Measurements from ENCODE around the gene GDPD4.

The GDPD4 gene

GRCh38 chr11:77191823-77192495, 109.5 kb downstream of the GDPD4 start:
- peak in 6 of 56 donors; percentile 13 to 41 (median 26) for DNase-seq

- DNase-seq, result peak in 12 of 56 donors; percentile 7 to 36 (median 22)
Observed at GRCh38 chr11:77191429-77191822, 110.1 kb downstream of the GDPD4 start.

- no peak for DNase-seq
Observed at GRCh38 chr11:77190331-77191075, 111.0 kb downstream of the GDPD4 start.

GRCh38 chr11:77189588-77190210, 111.8 kb downstream of the GDPD4 start:
- DNase-seq, result no peak

GRCh38 chr11:77188633-77189491, 112.6 kb downstream of the GDPD4 start:
- no peak for DNase-seq

GRCh38 chr11:77187776-77188632, 113.5 kb downstream of the GDPD4 start:
- peak in 52 of 56 donors; percentile 8 to 90 (median 54) for DNase-seq

- no peak for DNase-seq
Observed at GRCh38 chr11:77187111-77187750, 114.3 kb downstream of the GDPD4 start.

GRCh38 chr11:77186302-77186701, 115.2 kb downstream of the GDPD4 start:
- DNase-seq, result no peak

GRCh38 chr11:77184136-77184860, 117.2 kb downstream of the GDPD4 start:
- no peak for DNase-seq

GRCh38 chr11:77183431-77183984, 118.0 kb downstream of the GDPD4 start:
- DNase-seq, result peak in 40 of 56 donors; percentile 4 to 76 (median 38)

GRCh38 chr11:77182542-77183430, 118.7 kb downstream of the GDPD4 start:
- no peak for DNase-seq

- no peak for DNase-seq
Observed at GRCh38 chr11:77181799-77182541, 119.5 kb downstream of the GDPD4 start.

- DNase-seq, result no peak
Observed at GRCh38 chr11:77181226-77181625, 120.3 kb downstream of the GDPD4 start.

- DNase-seq, result no peak
Observed at GRCh38 chr11:77180346-77180745, 121.1 kb downstream of the GDPD4 start.

- DNase-seq, result no peak
Observed at GRCh38 chr11:77179681-77180080, 121.8 kb downstream of the GDPD4 start.

GRCh38 chr11:77179048-77179447, 122.4 kb downstream of the GDPD4 start:
- DNase-seq, result peak in 35 of 56 donors; percentile 7 to 81 (median 36)

GRCh38 chr11:77178150-77178549, 123.3 kb downstream of the GDPD4 start:
- DNase-seq, result no peak
